H1 (cell line): ENCODE data around the gene LDLRAD1. TPM values are rescaled to one million over a fixed set of nuclear protein-coding genes. Genes with fewer than 3 reads are reported as not detected.

Experiments used
- CTCF ChIA-PET: fragments of 300-600 bp; sonication (Branson Sonifier 250); formaldehyde crosslinking; loops from one replicate; lab custom pipeline; 2021; ENCODE audit not compliant: partially characterized antibody; lab: Charles Lee
- POLR2A ChIA-PET: fragments of 300-600 bp; sonication (Branson Sonifier 250); formaldehyde crosslinking; loops from one replicate; lab custom pipeline; 2021; ENCODE audit warnings: inconsistent platforms; ENCODE audit not compliant: partially characterized antibody; lab: Charles Lee
- DNase-seq, 2 experiments: peaks; one replicate each; pipeline versions ENCODE4 v3.0.0 to v3.0.0-alpha.2; 2010 to 2022; ENCODE audit warnings: low spot score in 2 of 2, low read depth in 1 of 2, mixed read lengths in 1 of 2
- FAIRE-seq: peaks from 2 replicates; lab custom pipeline; 2011; peaks lifted over from hg19 to GRCh38; lab: Jason Lieb, UNC
- H2AFZ ChIP-seq: 2 replicates; pipeline ENCODE4 v1.8.1; 2012; ENCODE audit warnings: low read length, inconsistent platforms
- H2AK5ac ChIP-seq: 2 replicates; pipeline ENCODE4 v1.6.1; 2013; ENCODE audit warnings: low read depth, low read length
- H2BK120ac ChIP-seq: replicated peaks from 2 replicates; pipeline ENCODE3; 2013; ENCODE audit warnings: low read depth, low read length, inconsistent platforms
- H2BK12ac ChIP-seq: 2 replicates; pipeline ENCODE4 v1.6.1; 2013; ENCODE audit warnings: low read depth, low read length
- H2BK15ac ChIP-seq: 2 replicates; pipeline ENCODE4 v1.6.1; 2013; ENCODE audit warnings: low read length
- H2BK20ac ChIP-seq: 2 replicates; pipeline ENCODE4 v1.6.1; 2013; ENCODE audit warnings: low read length
- H2BK5ac ChIP-seq: 2 replicates; pipeline ENCODE4 v1.6.1; 2013; ENCODE audit warnings: low read depth, low read length
- H3K14ac ChIP-seq: 2 replicates; pipeline ENCODE4 v1.6.1; 2013; ENCODE audit warnings: inconsistent platforms; ENCODE audit not compliant: insufficient read length
- H3K18ac ChIP-seq: 2 replicates; pipeline ENCODE4 v1.6.1; 2013; ENCODE audit warnings: low read length; ENCODE audit errors: extremely low read depth
- H3K23ac ChIP-seq: 2 replicates; pipeline ENCODE4 v1.6.1; 2013; ENCODE audit warnings: inconsistent platforms; ENCODE audit not compliant: insufficient read length
- H3K23me2 ChIP-seq: 2 replicates; pipeline ENCODE4 v1.6.1; 2013; ENCODE audit warnings: low read depth, low read length
- H3K27ac ChIP-seq: 2 replicates; pipeline ENCODE4 v1.6.1; 2011; ENCODE audit warnings: low read depth, low read length, inconsistent platforms
- H3K27me3 ChIP-seq, 4 experiments: replicated peaks in 1 of 4; 1 replicate in 1 of 4; 2 replicates in 3 of 4; pipeline versions ENCODE4 v1.6.1 to v1.8.1; 2011 to 2013; ENCODE audit warnings: low read length in 3 of 4, mild to moderate bottlenecking in 3 of 4, inconsistent platforms in 2 of 4, mixed read lengths in 2 of 4, moderate library complexity in 1 of 4; ENCODE audit not compliant: control insufficient read depth in 3 of 4, insufficient read depth in 3 of 4; ENCODE audit errors: extremely low read depth in 1 of 4
- H3K36me3 ChIP-seq, 4 experiments: 2 replicates each; pipeline versions ENCODE4 v1.6.1 to v1.8.1; 2011 to 2013; ENCODE audit warnings: mild to moderate bottlenecking in 4 of 4, low read length in 3 of 4, moderate library complexity in 2 of 4, control low read depth in 1 of 4, inconsistent platforms in 1 of 4; ENCODE audit not compliant: insufficient read depth in 4 of 4, control insufficient read depth in 2 of 4
- H3K4ac ChIP-seq: replicated peaks from 2 replicates; pipeline ENCODE3; 2013; ENCODE audit warnings: low read length, low read depth, mixed read lengths, inconsistent platforms; ENCODE audit not compliant: insufficient read length
- H3K4me1 ChIP-seq, 4 experiments: replicated peaks in 1 of 4; 1 replicate in 1 of 4; 2 replicates in 3 of 4; pipeline versions ENCODE4 v1.6.1 to v1.8.1; 2011 to 2013; ENCODE audit warnings: low read length in 3 of 4, inconsistent platforms in 2 of 4, mixed read lengths in 1 of 4; ENCODE audit not compliant: insufficient read depth in 4 of 4, control insufficient read depth in 3 of 4
- H3K4me2 ChIP-seq, 2 experiments: 2 replicates each; pipeline versions ENCODE4 v1.6.1 to v1.8.1; 2011 to 2013; ENCODE audit warnings: low read depth in 2 of 2, low read length in 2 of 2, control low read depth in 1 of 2, inconsistent platforms in 1 of 2, mild to moderate bottlenecking in 1 of 2; ENCODE audit not compliant: insufficient read depth in 1 of 2
- H3K4me3 ChIP-seq, 4 experiments: fragments of 200-600, 300-600 bp in 1 of 4; sonication (generic), shearing (Covaris generic), sonication (Bioruptor Twin) in 1 of 4; 2 replicates each; pipeline versions ENCODE4 v1.5.1 to v1.8.1; 2011 to 2016; ENCODE audit warnings: low read length in 4 of 4, low read depth in 3 of 4, control low read depth in 2 of 4, inconsistent platforms in 2 of 4, mild to moderate bottlenecking in 2 of 4, mixed read lengths in 1 of 4, moderate library complexity in 1 of 4; ENCODE audit not compliant: insufficient read depth in 2 of 4; ENCODE audit errors: extremely low read depth in 1 of 4
- H3K56ac ChIP-seq: replicated peaks from 2 replicates; pipeline ENCODE3; 2013; ENCODE audit warnings: low read depth, mild to moderate bottlenecking, mixed read lengths, low read length, inconsistent platforms; ENCODE audit not compliant: insufficient read length
- H3K79me1 ChIP-seq: 2 replicates; pipeline ENCODE4 v1.6.1; 2013; ENCODE audit warnings: low read depth, low read length, control low read depth
- H3K79me2 ChIP-seq, 2 experiments: 2 replicates each; pipeline versions ENCODE4 v1.6.1 to v1.8.1; 2012 to 2013; ENCODE audit warnings: low read length in 2 of 2, mild to moderate bottlenecking in 2 of 2, inconsistent platforms in 1 of 2; ENCODE audit not compliant: insufficient read depth in 2 of 2, control insufficient read depth in 1 of 2
- H3K9ac ChIP-seq, 4 experiments: replicated peaks in 1 of 4; 1 replicate in 1 of 4; 2 replicates in 3 of 4; pipeline versions ENCODE4 v1.6.1 to v1.8.1; 2011 to 2013; ENCODE audit warnings: low read depth in 3 of 4, low read length in 3 of 4, control low read depth in 2 of 4, mild to moderate bottlenecking in 2 of 4, moderate library complexity in 2 of 4, inconsistent platforms in 1 of 4; ENCODE audit errors: extremely low read depth in 1 of 4
- H3K9me3 ChIP-seq, 2 experiments: 2 replicates each; pipeline versions ENCODE4 v1.6.1 to v1.8.1; 2012 to 2013; ENCODE audit warnings: mild to moderate bottlenecking in 2 of 2, moderate library complexity in 2 of 2, control low read depth in 1 of 2, inconsistent platforms in 1 of 2, low read depth in 1 of 2, low read length in 1 of 2, mixed read lengths in 1 of 2; ENCODE audit not compliant: insufficient read depth in 2 of 2
- H4K20me1 ChIP-seq, 2 experiments: replicated peaks in 1 of 2; 2 replicates each; pipeline versions ENCODE3 to v1.8.1; 2011 to 2013; ENCODE audit warnings: inconsistent platforms in 2 of 2, low read length in 2 of 2, mild to moderate bottlenecking in 1 of 2; ENCODE audit not compliant: insufficient read depth in 2 of 2, control insufficient read depth in 1 of 2
- H4K5ac ChIP-seq: 2 replicates; pipeline ENCODE4 v1.6.1; 2013; ENCODE audit warnings: low read length, low read depth, mixed read lengths, inconsistent platforms; ENCODE audit not compliant: insufficient read length
- H4K8ac ChIP-seq: 2 replicates; pipeline ENCODE4 v1.8.0; 2013; ENCODE audit warnings: mild to moderate bottlenecking, moderate library complexity, low read length, inconsistent platforms; ENCODE audit not compliant: insufficient read depth; ENCODE audit errors: extremely low read depth
- H4K91ac ChIP-seq: replicated peaks from 2 replicates; pipeline ENCODE3; 2013; ENCODE audit warnings: low read length, mixed read lengths, inconsistent platforms; ENCODE audit not compliant: insufficient read length
- ASH2L ChIP-seq: fragments of 200-600, 300-600 bp; sonication (generic); IDR thresholded peaks from one replicate; pipeline ENCODE4 v1.7.1; 2017; ENCODE audit warnings: low read length
- EP300 ChIP-seq, 2 experiments: IDR thresholded peaks; 1 replicate in 1 of 2; 2 replicates in 1 of 2; pipeline ENCODE4 v1.6.1; 2011 to 2012; ENCODE audit warnings: low read depth in 2 of 2, low read length in 2 of 2, mild to moderate bottlenecking in 2 of 2, borderline replicate concordance in 1 of 2, inconsistent platforms in 1 of 2, moderate library complexity in 1 of 2
- KDM5A ChIP-seq: fragments of 200-600 bp; IDR thresholded peaks from 2 replicates; pipeline ENCODE4 v1.7.1; 2012; ENCODE audit warnings: mild to moderate bottlenecking, low read length, inconsistent platforms, mixed read lengths
- MAX ChIP-seq: IDR thresholded peaks from 2 replicates; pipeline ENCODE4 v1.6.1; 2012; ENCODE audit warnings: inconsistent platforms
- PHF8 ChIP-seq: fragments of 200-600 bp; sonication (generic); conservative IDR thresholded peaks from 2 replicates; pipeline ENCODE4 v1.7.1; 2012; ENCODE audit warnings: low read depth, mild to moderate bottlenecking, inconsistent platforms, low read length, moderate library complexity
- RNF2 ChIP-seq: fragments of 200-900, 300-1000 bp; sonication (generic); IDR thresholded peaks from 2 replicates; pipeline ENCODE4 v1.7.1; 2016; ENCODE audit warnings: borderline replicate concordance, low read depth, mild to moderate bottlenecking, antibody characterized with exemption, low read length; ENCODE audit not compliant: poor library complexity, severe bottlenecking; ENCODE audit errors: missing control alignments
- SIRT6 ChIP-seq: IDR thresholded peaks from one replicate; pipeline ENCODE4 v1.7.1; 2012; ENCODE audit warnings: low read length, inconsistent platforms
- SP1 ChIP-seq: IDR thresholded peaks from 2 replicates; pipeline ENCODE4 v1.6.1; 2011; ENCODE audit warnings: low read depth, low read length
- SP4 ChIP-seq: IDR thresholded peaks from 2 replicates; pipeline ENCODE4 v1.6.1; 2012; ENCODE audit warnings: low read length, inconsistent platforms
- SRF ChIP-seq: IDR thresholded peaks from 2 replicates; pipeline ENCODE4 v1.6.1; 2011; ENCODE audit warnings: mild to moderate bottlenecking, low read depth, low read length, moderate library complexity
- TBP ChIP-seq: IDR thresholded peaks from 2 replicates; pipeline ENCODE4 v1.6.1; 2011; ENCODE audit warnings: low read depth, low read length, improper control_type of control experiment
- WGBS, 2 experiments: shearing (Covaris generic) in 1 of 2; methylation state at CpG; one replicate each; pipeline versions ENCODE4 v1.1.6 to v1.1.7; 2013 to 2015; ENCODE audit warnings: low lambda C conversion rate in 2 of 2, mixed read lengths in 2 of 2, inconsistent platforms in 1 of 2, low coverage in 1 of 2, missing lambda C conversion rate in 1 of 2; ENCODE audit not compliant: insufficient replicate concordance in 2 of 2, insufficient coverage in 1 of 2, insufficient read length in 1 of 2; ENCODE audit errors: extremely low coverage in 1 of 2, missing lambda C conversion rate in 1 of 2; 5-methylcytosine and 5-hydroxymethylcytosine counted together
- polyA plus RNA-seq, 7 experiments: library from polyadenylated mRNA; depleted of rRNA in 3 of 7; stranded (reverse) in 5 of 7; unstranded in 2 of 7; fragments of >200 nt in 5 of 7; fragments of 200-250 nt in 2 of 7; gene quantifications; 1 replicate in 5 of 7; 2 replicates in 1 of 7; 4 replicates in 1 of 7; pipeline versions ENCODE4 v1.2.1 to v1.2.3, GENCODE V29; 2011 to 2013; ENCODE audit warnings: missing spikeins in 2 of 7, mixed read lengths in 2 of 7
- total RNA-seq: library from RNA; stranded (reverse); fragmentation: NEBNext Ultra II Directional; extraction: Animal tissue kit (Norgen Biotek cat#: 25700); gene quantifications from 2 replicates; pipeline ENCODE4 v1.2.1, GENCODE V29; 2021

LDLRAD1 gene
- total and polyA plus RNA-seq, 2 of the 8 experiments (the other 6 are each of a cell fraction or from before 2014, with no cell fraction given) = not detected

GRCh38 chr1:54041806-54042205 lies 23.8 kb upstream of the LDLRAD1 start:
- Histone ChIP-seq H3K4me1 (no peaks in the 10 kb centered on the region), H3K23me2 (no peaks in the 10 kb centered on the region), H3K9me3 (no peaks in the 10 kb centered on the region), H3K4ac (no peak overlapping the region), H3K79me2 (peaks cover 0 to 4% of the 10 kb centered on the region in 2 experiments; a peak in 2 of 4 replicates), H3K4me2 (no peak overlapping the region), H2AFZ (no peak overlapping the region), H2BK20ac (no peak overlapping the region), H4K20me1 (peaks cover 0 to 3% of the 10 kb centered on the region in 2 experiments), H2BK5ac (no peak overlapping the region), H4K91ac (no peak overlapping the region), H3K23ac (no peak overlapping the region), H3K27ac (no peak overlapping the region), H3K27me3 (no peaks in the 10 kb centered on the region), H2BK12ac (no peak overlapping the region), H3K36me3 (peaks cover 2 to 54% (median 23%) of the 10 kb centered on the region in 4 experiments), H3K56ac (no peak overlapping the region), H2BK120ac (no peak overlapping the region), H2BK15ac (no peak overlapping the region), H3K18ac (no peak overlapping the region), H3K4me3 (no peak overlapping the region), H3K14ac (no peak overlapping the region), H4K5ac (no peak overlapping the region), H2AK5ac (no peak overlapping the region), H3K9ac (no peak overlapping the region), H4K8ac (no peak overlapping the region), H3K79me1 (no peaks in the 10 kb centered on the region)
- DNase-seq (no peak), FAIRE-seq (no peak)
- TF ChIP-seq SIRT6 (no peak), TBP (no peak), SP4 (no peak), SP1 (no peak), PHF8 (no peak), SRF (no peak), MAX (no peak), RNF2 (no peak), EP300 (IDR thresholded peaks at IDR 0.05; ENCODE audit: borderline replicate concordance in 1 of 2, low read depth in 2 of 2, low read length in 2 of 2) (no peak), ASH2L (no peak), KDM5A (no peak)
- POLR2A ChIA-PET = no interaction called here
- WGBS, 2 experiments = 72% methylated on average over 1 of the region's 1 CpG; no CpG with 5 or more reads in 1 of the 2 experiments
- CTCF ChIA-PET = interaction anchor here (1.1 to 1.7 kb wide), 3 partner anchors 10 to 86 kb away, joined by 3 to 4 read pairs (median 3); no protein-coding TSS in a partner anchor
